HEK293T (cell line): Measurements from ENCODE around the gene TAF11L4.
"Not testable (repeated sequence)": the region's sequence is repeated elsewhere in the genome, so short reads cannot be mapped to it uniquely, and the experiment has no call there.

Experiments
- CTCF ChIA-PET: fragments of 350-600 bp; formaldehyde crosslinking; extraction: SDS; loops from one replicate; lab custom pipeline; 2021; ENCODE audit warnings: antibody characterized with exemption, inconsistent platforms; lab: Yijun Ruan, JAX
- POLR2A ChIA-PET: fragments of 350-600 bp; formaldehyde crosslinking; extraction: SDS; loops from one replicate; lab custom pipeline; 2020; ENCODE audit warnings: antibody characterized with exemption, inconsistent platforms; lab: Yijun Ruan, JAX
- DNase-seq: peaks from one replicate; pipeline ENCODE4 v3.0.0; 2012; ENCODE audit warnings: mixed read lengths; ENCODE audit errors: extremely low spot score
- ARNT ChIP-seq: fragments of 450-650 bp; IDR thresholded peaks from 2 replicates; pipeline ENCODE4 v1.6.1; 2017; ENCODE audit warnings: mild to moderate bottlenecking
- BHLHE40 ChIP-seq: fragments of 450-650 bp; IDR thresholded peaks from 2 replicates; pipeline ENCODE4 v1.6.1; 2016; ENCODE audit warnings: mild to moderate bottlenecking, moderate library complexity, borderline replicate concordance
- CTBP1 ChIP-seq: fragments of 450-650 bp; IDR thresholded peaks from 2 replicates; pipeline ENCODE4 v1.6.1; 2016; ENCODE audit warnings: borderline replicate concordance
- ELF4 ChIP-seq: fragments of 450-650 bp; IDR thresholded peaks from 2 replicates; pipeline ENCODE4 v1.6.1; 2017; ENCODE audit warnings: antibody characterized with exemption
- FOXA1 ChIP-seq: fragments of 450-650 bp; IDR thresholded peaks from 2 replicates; pipeline ENCODE4 v1.6.1; 2016; ENCODE audit warnings: mild to moderate bottlenecking
- FOXK2 ChIP-seq: fragments of 450-650 bp; IDR thresholded peaks from 2 replicates; pipeline ENCODE4 v1.6.1; 2016; ENCODE audit warnings: mild to moderate bottlenecking
- FOXM1 ChIP-seq: fragments of 450-650 bp; IDR thresholded peaks from 2 replicates; pipeline ENCODE4 v1.6.1; 2017; ENCODE audit warnings: mild to moderate bottlenecking, borderline replicate concordance
- HDGF ChIP-seq: fragments of 450-650 bp; IDR thresholded peaks from 2 replicates; pipeline ENCODE4 v1.6.1; 2017; ENCODE audit warnings: antibody characterized with exemption, borderline replicate concordance
- L3MBTL2 ChIP-seq: fragments of 450-650 bp; conservative IDR thresholded peaks from 2 replicates; pipeline ENCODE4 v1.6.1; 2016; ENCODE audit warnings: mild to moderate bottlenecking
- LEF1 ChIP-seq: fragments of 450-650 bp; IDR thresholded peaks from 2 replicates; pipeline ENCODE4 v1.6.1; 2017; ENCODE audit warnings: mild to moderate bottlenecking, borderline replicate concordance
- NFRKB ChIP-seq: fragments of 450-650 bp; IDR thresholded peaks from 2 replicates; pipeline ENCODE4 v1.6.1; 2016; ENCODE audit warnings: mild to moderate bottlenecking, moderate library complexity
- SP1 ChIP-seq: fragments of 450-650 bp; IDR thresholded peaks from 2 replicates; pipeline ENCODE4 v1.6.1; 2017
- SUZ12 ChIP-seq: fragments of 450-650 bp; IDR thresholded peaks from 2 replicates; pipeline ENCODE4 v1.6.1; 2016; ENCODE audit warnings: mild to moderate bottlenecking
- TARDBP ChIP-seq: fragments of 450-650 bp; IDR thresholded peaks from 2 replicates; pipeline ENCODE4 v1.6.1; 2016
- ZNF384 ChIP-seq: fragments of 450-650 bp; IDR thresholded peaks from 2 replicates; pipeline ENCODE4 v1.6.1; 2016
- TF ChIP-seq, protein P1 (sequence below): fragments of 450-650 bp; IDR thresholded peaks from 2 replicates; pipeline ENCODE4 v1.6.1; 2016

The TAF11L4 gene

DNA sequence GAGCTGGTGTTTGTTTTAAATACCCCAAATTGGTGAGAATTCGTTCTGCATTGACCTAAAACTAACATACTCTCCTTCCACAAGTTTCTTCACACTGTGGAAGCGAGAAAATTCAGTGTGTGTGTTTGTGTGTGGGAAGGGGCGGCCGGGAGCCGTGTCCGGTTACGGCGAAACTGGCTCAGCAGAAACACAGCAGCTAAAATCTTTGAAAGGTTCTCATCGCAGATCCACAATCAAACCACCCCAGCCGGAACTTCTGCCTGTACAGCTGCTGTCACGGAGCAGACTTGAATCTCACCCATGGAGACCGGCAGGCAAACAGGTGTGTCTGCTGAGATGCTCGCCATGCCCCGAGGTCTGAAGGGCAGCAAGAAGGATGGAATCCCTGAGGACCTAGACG lies at the start of gene TAF11L4:
TSS of gene TAF11L4 (plus strand) at position 301 of the 400 bp plus-strand sequence.
- POLR2A ChIA-PET, DNase-seq, CTCF ChIA-PET: not testable (repeated sequence)

DNA sequence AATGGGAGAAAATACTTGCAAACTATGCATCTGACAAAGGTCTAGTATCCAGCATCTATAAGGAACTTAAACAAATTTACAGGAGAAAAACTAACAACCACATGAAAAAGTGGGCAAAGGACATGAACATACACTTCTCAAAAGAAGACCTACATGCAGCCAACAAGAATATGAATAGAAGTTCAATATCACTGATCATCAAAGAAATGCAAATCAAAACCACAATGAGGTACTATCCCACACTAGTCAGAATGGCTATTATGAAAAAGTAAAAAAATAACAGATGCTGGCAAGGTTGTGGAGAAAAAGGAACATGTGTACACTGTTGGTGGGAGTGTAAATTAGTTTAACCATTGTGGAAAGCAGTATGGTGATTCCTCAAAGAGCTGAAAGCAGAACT lies 46.5 kb upstream of the TAF11L4 start:
- CTCF ChIA-PET, POLR2A ChIA-PET, DNase-seq: not testable (repeated sequence)

DNA sequence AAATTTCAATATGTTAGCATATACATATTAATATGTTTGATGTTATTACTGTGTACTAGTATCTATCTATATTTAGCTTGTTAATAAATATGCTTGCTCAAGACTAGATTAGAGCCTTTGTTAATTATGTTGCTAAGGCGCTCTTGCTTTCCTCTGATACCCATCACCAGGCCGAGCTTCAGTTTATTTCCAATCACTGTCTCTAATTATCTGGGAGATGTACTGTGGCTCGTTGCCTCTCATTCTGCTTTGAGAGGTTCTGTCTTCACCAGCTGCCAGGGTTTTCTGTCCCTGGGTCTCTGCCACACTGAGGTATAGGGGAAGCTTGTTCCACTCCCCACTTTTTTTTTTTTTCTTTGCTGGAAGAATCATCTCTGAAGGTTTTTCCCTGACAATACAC lies 44.6 kb upstream of the TAF11L4 start:
- POLR2A ChIA-PET = no interaction called here
- CTCF ChIA-PET = no interaction called here
- DNase-seq = no peak
- no peak for TF ChIP-seq ELF4
- no peak for TF ChIP-seq ARNT
- no peak for TF ChIP-seq ZNF384
- no peak for TF ChIP-seq FOXA1
- TF ChIP-seq SP1 = no peak
- TF ChIP-seq HDGF = no peak
- TF ChIP-seq, protein P1, sequence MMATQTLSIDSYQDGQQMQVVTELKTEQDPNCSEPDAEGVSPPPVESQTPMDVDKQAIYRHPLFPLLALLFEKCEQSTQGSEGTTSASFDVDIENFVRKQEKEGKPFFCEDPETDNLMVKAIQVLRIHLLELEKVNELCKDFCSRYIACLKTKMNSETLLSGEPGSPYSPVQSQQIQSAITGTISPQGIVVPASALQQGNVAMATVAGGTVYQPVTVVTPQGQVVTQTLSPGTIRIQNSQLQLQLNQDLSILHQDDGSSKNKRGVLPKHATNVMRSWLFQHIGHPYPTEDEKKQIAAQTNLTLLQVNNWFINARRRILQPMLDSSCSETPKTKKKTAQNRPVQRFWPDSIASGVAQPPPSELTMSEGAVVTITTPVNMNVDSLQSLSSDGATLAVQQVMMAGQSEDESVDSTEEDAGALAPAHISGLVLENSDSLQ = no peak
- no peak for TF ChIP-seq L3MBTL2

- POLR2A ChIA-PET = no interaction called here
- no peak for TF ChIP-seq FOXA1
- TF ChIP-seq CTBP1 = no peak
- TF ChIP-seq TARDBP = no peak
- TF ChIP-seq SUZ12 = no peak
- no peak for TF ChIP-seq ELF4
- no peak for TF ChIP-seq FOXM1
- TF ChIP-seq BHLHE40 = no peak
- TF ChIP-seq ZNF384 = no peak
- DNase-seq = no peak
- CTCF ChIA-PET = no interaction called here
Observed at GRCh38 chr5:17477573-17478265, 43.9 kb upstream of the TAF11L4 start.

GRCh38 chr5:17481378-17481777 lies 40.2 kb upstream of the TAF11L4 start:
- no peak for TF ChIP-seq SP1
- ChIA-PET CTCF (interaction anchor here (0.7 kb wide), 1 partner anchor 9 kb away, joined by 3 read pairs; no protein-coding TSS in a partner anchor), POLR2A (no interaction called here)

GRCh38 chr5:17482790-17483189 lies 38.8 kb upstream of the TAF11L4 start:
- POLR2A ChIA-PET = no interaction called here
- DNase-seq = no peak
- CTCF ChIA-PET = no interaction called here
- TF ChIP-seq LEF1 = no peak
- no peak for TF ChIP-seq L3MBTL2
- no peak for TF ChIP-seq ZNF384
- no peak for TF ChIP-seq FOXA1
- TF ChIP-seq TARDBP = no peak
- no peak for TF ChIP-seq ELF4
- TF ChIP-seq FOXK2 = no peak
- no peak for TF ChIP-seq NFRKB
- no peak for TF ChIP-seq HDGF
- TF ChIP-seq BHLHE40 = no peak
- no peak for TF ChIP-seq SUZ12

More at GRCh38 chr5:17481378-17481777, 40.2 kb upstream of the TAF11L4 start:
- no peak for DNase-seq

GRCh38 chr5:17486464-17487173 lies 35.0 kb upstream of the TAF11L4 start:
- CTCF ChIA-PET, DNase-seq, POLR2A ChIA-PET: not testable (repeated sequence)

GRCh38 chr5:17487174-17487512 lies 34.5 kb upstream of the TAF11L4 start:
- POLR2A ChIA-PET = no interaction called here
- CTCF ChIA-PET = no interaction called here
- DNase-seq = no peak
- TF ChIP-seq, protein P1 = no peak
- TF ChIP-seq NFRKB (no peak), BHLHE40 (no peak), ARNT (no peak), SP1 (no peak), SUZ12 (no peak), TARDBP (no peak), L3MBTL2 (no peak)

DNA sequence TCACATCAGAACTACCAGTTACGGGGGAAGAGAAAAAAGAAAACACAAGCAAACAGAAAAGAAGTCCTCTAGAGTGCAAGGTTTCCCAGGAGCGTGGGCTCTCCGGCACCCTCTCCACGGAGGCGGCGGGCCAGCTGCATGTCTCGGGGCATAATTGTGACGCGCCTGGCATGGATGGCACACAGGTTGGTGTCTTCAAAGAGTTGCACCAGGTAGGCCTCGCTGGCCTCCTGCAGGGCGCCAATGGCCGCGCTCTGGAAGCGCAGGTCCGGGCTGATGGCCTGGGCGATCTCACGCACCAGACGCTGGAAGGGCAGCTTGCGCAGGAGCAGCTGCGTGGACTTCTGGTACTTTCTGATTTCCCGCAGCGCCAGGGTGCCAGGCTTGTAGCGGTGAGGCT lies 30.3 kb upstream of the TAF11L4 start:
- CTCF ChIA-PET, DNase-seq, POLR2A ChIA-PET: not testable (repeated sequence)
